Trophoblast cell (in vitro differentiated cells and primary cell): ENCODE measurements around the gene ADARB2.

ENCODE experiments used
- DNase-seq, 2 donors: peaks; one replicate each; pipeline ENCODE4 v3.0.0-alpha.2; 2016
- H2AFZ ChIP-seq: 2 replicates; pipeline ENCODE4 v1.6.1; 2013; ENCODE audit warnings: low read length, moderate library complexity, mild to moderate bottlenecking; ENCODE audit not compliant: insufficient read depth, poor library complexity
- H2AK5ac ChIP-seq: 2 replicates; pipeline ENCODE4 v1.6.1; 2013; ENCODE audit warnings: mild to moderate bottlenecking, low read length
- H2BK120ac ChIP-seq: 2 replicates; pipeline ENCODE4 v1.6.1; 2013; ENCODE audit warnings: low read length, mild to moderate bottlenecking, moderate library complexity; ENCODE audit not compliant: insufficient read depth, poor library complexity
- H2BK12ac ChIP-seq: 2 replicates; pipeline ENCODE4 v1.6.1; 2013; ENCODE audit warnings: mild to moderate bottlenecking, low read length, moderate library complexity
- H2BK5ac ChIP-seq: 2 replicates; pipeline ENCODE4 v1.6.1; 2013; ENCODE audit warnings: low read length, low read depth, moderate library complexity, mild to moderate bottlenecking; ENCODE audit not compliant: poor library complexity
- H3K14ac ChIP-seq: 2 replicates; pipeline ENCODE4 v1.6.1; 2013; ENCODE audit warnings: mild to moderate bottlenecking, low read length
- H3K18ac ChIP-seq: 2 replicates; pipeline ENCODE4 v1.6.1; 2013; ENCODE audit warnings: mild to moderate bottlenecking, low read length
- H3K23ac ChIP-seq: 2 replicates; pipeline ENCODE4 v1.6.1; 2013; ENCODE audit warnings: low read length
- H3K27ac ChIP-seq: 2 replicates; pipeline ENCODE4 v1.5.1; 2013; ENCODE audit warnings: low read depth, mild to moderate bottlenecking, inconsistent platforms, low read length, moderate library complexity
- H3K27me3 ChIP-seq: 2 replicates; pipeline ENCODE4 v1.6.1; 2013; ENCODE audit warnings: inconsistent platforms, mild to moderate bottlenecking, low read length, moderate library complexity; ENCODE audit not compliant: insufficient read depth
- H3K36me3 ChIP-seq, 2 experiments: 1 replicate in 1 of 2; 2 replicates in 1 of 2; pipeline ENCODE4 v1.6.1; 2013; ENCODE audit warnings: low read length in 2 of 2, mild to moderate bottlenecking in 2 of 2, moderate library complexity in 1 of 2; ENCODE audit not compliant: insufficient read depth in 2 of 2, control insufficient read depth in 1 of 2
- H3K4ac ChIP-seq: 2 replicates; pipeline ENCODE4 v1.6.1; 2013; ENCODE audit warnings: low read depth, mild to moderate bottlenecking, low read length, moderate library complexity
- H3K4me1 ChIP-seq, 2 experiments: 1 replicate in 1 of 2; 2 replicates in 1 of 2; pipeline ENCODE4 v1.6.1; 2013; ENCODE audit warnings: low read length in 2 of 2, mild to moderate bottlenecking in 2 of 2, moderate library complexity in 1 of 2; ENCODE audit not compliant: insufficient read depth in 2 of 2, control insufficient read depth in 1 of 2
- H3K4me2 ChIP-seq: 2 replicates; pipeline ENCODE4 v1.6.1; 2013; ENCODE audit warnings: inconsistent platforms, mild to moderate bottlenecking, low read length, moderate library complexity
- H3K4me3 ChIP-seq: 2 replicates; pipeline ENCODE4 v1.5.1; 2013; ENCODE audit warnings: mild to moderate bottlenecking, low read depth, low read length, inconsistent platforms
- H3K79me1 ChIP-seq: one replicate; pipeline ENCODE4 v1.6.1; 2013; ENCODE audit warnings: low read length
- H3K79me2 ChIP-seq: 2 replicates; pipeline ENCODE4 v1.6.1; 2013; ENCODE audit warnings: low read length, mild to moderate bottlenecking; ENCODE audit not compliant: control insufficient read depth, insufficient read depth, poor library complexity
- H3K9ac ChIP-seq: 2 replicates; pipeline ENCODE4 v1.6.1; 2013; ENCODE audit warnings: mild to moderate bottlenecking, low read length
- H3K9me3 ChIP-seq: 2 replicates; pipeline ENCODE4 v1.6.1; 2013; ENCODE audit warnings: low read depth, mild to moderate bottlenecking, control low read depth, inconsistent platforms, low read length; ENCODE audit not compliant: insufficient read depth
- H4K12ac ChIP-seq: 2 replicates; pipeline ENCODE4 v1.6.1; 2013; ENCODE audit warnings: low read depth, mild to moderate bottlenecking, low read length, moderate library complexity
- H4K8ac ChIP-seq: 2 replicates; pipeline ENCODE4 v1.6.1; 2013; ENCODE audit warnings: low read depth, mild to moderate bottlenecking, low read length, moderate library complexity
- H4K91ac ChIP-seq: one replicate; pipeline ENCODE4 v1.6.1; 2013; ENCODE audit warnings: low read depth, mild to moderate bottlenecking, low read length, moderate library complexity
- WGBS: extraction: QIAGEN DNeasy Blood & Tissue Kit; methylation state at CpG from one replicate; pipeline ENCODE4 v1.1.7; 2013; ENCODE audit warnings: missing lambda C conversion rate; ENCODE audit not compliant: insufficient read length, insufficient coverage; ENCODE audit errors: extremely low coverage; 5-methylcytosine and 5-hydroxymethylcytosine counted together

Gene ADARB2

GRCh38 chr10:1362589-1363445 is 374.5 kb downstream of the ADARB2 start:
- H3K4ac ChIP-seq = no peak overlapping the region
- no peak overlapping the region for H2AFZ ChIP-seq
- H2BK120ac ChIP-seq = no peak overlapping the region
- H2BK5ac ChIP-seq = no peak overlapping the region
- H4K91ac ChIP-seq = no peak overlapping the region
- H3K4me2 ChIP-seq = no peak overlapping the region
- H3K9me3 ChIP-seq = peaks cover 4% of the 10 kb centered on the region
- no peak overlapping the region for H2BK12ac ChIP-seq
- no peak for DNase-seq
- no peak overlapping the region for H3K27ac ChIP-seq
- no peak overlapping the region for H3K9ac ChIP-seq
- peaks cover 4% of the 10 kb centered on the region for H3K79me1 ChIP-seq
- H2AK5ac ChIP-seq = no peak overlapping the region
- no peak overlapping the region for H3K4me3 ChIP-seq
- no peaks in the 10 kb centered on the region for H3K79me2 ChIP-seq
- H4K12ac ChIP-seq = no peak overlapping the region
- no peak overlapping the region for H3K14ac ChIP-seq
- H3K4me1 ChIP-seq = peaks cover 9 to 16% of the 10 kb centered on the region in 2 experiments
- no peak overlapping the region for H3K23ac ChIP-seq
- no CpG with 5 or more reads among the region's 101 CpGs for WGBS
- H3K36me3 ChIP-seq = no peaks in the 10 kb centered on the region
- H4K8ac ChIP-seq = no peak overlapping the region
- no peak overlapping the region for H3K18ac ChIP-seq
- H3K27me3 ChIP-seq = no peaks in the 10 kb centered on the region

DNA sequence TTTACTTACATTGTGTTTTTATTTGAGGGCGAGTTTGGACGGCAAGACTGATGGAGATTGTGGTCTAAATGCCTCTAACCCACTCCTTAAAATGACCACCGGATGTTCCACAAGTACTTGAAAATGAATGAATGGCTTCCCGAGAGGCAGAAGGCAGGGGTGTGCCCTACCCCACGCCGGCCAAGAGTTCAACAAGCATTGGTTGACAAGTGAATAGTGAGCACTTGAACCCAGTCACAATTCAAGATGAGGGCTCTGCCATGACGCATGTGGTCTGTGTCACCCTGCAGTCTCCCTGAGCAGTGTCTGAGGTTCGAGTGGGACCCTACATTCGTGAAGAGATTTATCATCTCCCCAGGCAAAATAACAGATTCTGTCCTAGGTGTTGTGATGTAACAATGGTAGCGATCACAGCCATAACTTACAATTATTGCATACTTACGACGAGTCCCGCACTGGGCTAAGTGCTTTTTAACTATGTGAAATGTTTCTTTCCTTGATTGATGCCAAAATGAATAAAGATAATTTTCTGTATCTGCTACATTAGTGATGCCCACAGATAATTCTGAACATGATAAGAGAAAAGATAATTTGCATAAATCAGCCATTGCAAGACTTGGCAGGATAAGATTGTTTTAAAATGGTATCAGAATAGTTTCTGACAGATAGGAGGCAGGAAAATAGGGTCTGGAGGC is 375.8 kb downstream of the ADARB2 start:
- H2AFZ ChIP-seq = no peak overlapping the region
- H3K23ac ChIP-seq = no peak overlapping the region
- no peak overlapping the region for H2BK120ac ChIP-seq
- H2BK5ac ChIP-seq = no peak overlapping the region
- no peak overlapping the region for H3K4me2 ChIP-seq
- H3K18ac ChIP-seq = no peak overlapping the region
- peaks cover 9 to 16% of the 10 kb centered on the region in 2 experiments for H3K4me1 ChIP-seq
- no peaks in the 10 kb centered on the region for H3K27me3 ChIP-seq
- WGBS = no CpG with 5 or more reads among the region's 13 CpGs
- H3K14ac ChIP-seq = no peak overlapping the region
- H3K79me2 ChIP-seq = no peaks in the 10 kb centered on the region
- no peaks in the 10 kb centered on the region for H3K36me3 ChIP-seq
- no peak for DNase-seq
- H2BK12ac ChIP-seq = no peak overlapping the region
- H3K4me3 ChIP-seq = no peak overlapping the region
- peaks cover 4% of the 10 kb centered on the region for H3K79me1 ChIP-seq
- peaks cover 3% of the 10 kb centered on the region for H3K9me3 ChIP-seq
- H2AK5ac ChIP-seq = no peak overlapping the region
- no peak overlapping the region for H3K27ac ChIP-seq
- no peak overlapping the region for H4K8ac ChIP-seq
- no peak overlapping the region for H4K91ac ChIP-seq
- H3K9ac ChIP-seq = no peak overlapping the region
- H3K4ac ChIP-seq = no peak overlapping the region
- H4K12ac ChIP-seq = no peak overlapping the region

DNA sequence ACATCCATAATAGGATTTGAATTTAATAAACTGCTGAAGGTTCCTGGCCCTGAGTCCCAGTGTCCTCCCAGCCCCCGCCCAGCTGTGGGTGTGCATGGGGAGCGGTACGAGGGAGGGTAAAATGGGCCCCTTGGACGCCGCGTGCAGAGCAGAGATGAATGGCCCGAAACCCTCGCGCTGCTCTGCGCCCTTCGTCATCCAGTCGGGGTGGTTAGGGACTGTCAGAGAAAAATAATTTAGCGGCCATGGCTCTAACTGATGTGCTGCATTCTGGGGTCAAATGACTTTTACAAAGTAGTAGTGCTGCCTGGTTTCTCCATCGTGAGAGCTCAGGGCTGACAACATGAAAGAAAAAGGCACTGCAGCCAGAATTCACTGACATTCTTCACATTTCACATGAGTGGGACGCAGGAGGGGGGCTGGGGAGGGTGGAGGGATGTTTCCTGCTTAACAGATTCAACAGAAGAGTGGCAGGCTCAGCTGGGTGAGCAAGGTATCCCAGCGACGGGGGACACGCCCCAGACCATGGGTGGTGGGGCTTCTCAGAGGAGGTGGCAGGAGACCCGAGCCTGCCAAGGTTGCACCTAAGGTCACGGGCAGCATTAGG is 376.7 kb downstream of the ADARB2 start:
- H3K14ac ChIP-seq = no peak overlapping the region
- peaks cover 9 to 16% of the 10 kb centered on the region in 2 experiments for H3K4me1 ChIP-seq
- no peak for DNase-seq
- no peak overlapping the region for H2AK5ac ChIP-seq
- H3K9me3 ChIP-seq = peaks cover 2% of the 10 kb centered on the region
- H3K23ac ChIP-seq = no peak overlapping the region
- H2AFZ ChIP-seq = no peak overlapping the region
- WGBS = no CpG with 5 or more reads among the region's 20 CpGs
- peak overlapping the region; percentile 27 for H4K91ac ChIP-seq
- no peak overlapping the region for H2BK12ac ChIP-seq
- H3K79me1 ChIP-seq = peaks cover 4% of the 10 kb centered on the region
- H2BK5ac ChIP-seq = no peak overlapping the region
- no peaks in the 10 kb centered on the region for H3K27me3 ChIP-seq
- H4K8ac ChIP-seq = peak overlapping the region; percentile 39
- H3K79me2 ChIP-seq = no peaks in the 10 kb centered on the region
- H3K18ac ChIP-seq = no peak overlapping the region
- H3K4me2 ChIP-seq = peak overlapping the region; percentile 19
- H3K4me3 ChIP-seq = no peak overlapping the region
- H3K36me3 ChIP-seq = no peaks in the 10 kb centered on the region
- H3K4ac ChIP-seq = no peak overlapping the region
- H4K12ac ChIP-seq = no peak overlapping the region
- no peak overlapping the region for H2BK120ac ChIP-seq
- peak overlapping the region; percentile 36 for H3K27ac ChIP-seq
- H3K9ac ChIP-seq = no peak overlapping the region

DNA sequence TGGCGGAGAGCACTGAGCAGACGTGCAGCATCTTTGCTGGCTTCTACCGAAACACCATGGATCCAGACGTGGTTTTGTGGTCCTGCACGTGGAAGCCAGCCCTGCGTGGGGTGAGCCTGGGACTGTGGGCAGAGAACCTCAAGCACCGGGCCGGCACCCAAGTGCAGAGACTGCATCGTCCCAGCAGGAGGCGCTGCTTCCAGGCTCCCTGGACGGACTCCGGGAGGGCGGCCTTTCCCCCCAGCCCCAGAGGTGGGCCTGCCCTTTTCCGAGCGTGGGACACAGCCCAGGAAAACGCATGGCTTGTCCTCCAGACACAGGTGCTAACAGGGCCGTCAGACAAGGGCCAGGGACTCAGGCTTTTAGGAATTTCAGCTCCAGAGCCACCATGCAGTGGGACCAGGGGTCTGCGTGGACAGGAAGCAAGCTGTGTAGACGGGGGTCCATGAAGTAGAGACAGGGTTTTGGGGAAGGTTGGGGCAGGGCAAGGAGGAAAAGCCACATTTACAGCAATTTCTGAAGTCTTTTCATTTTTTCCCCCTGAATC is 377.2 kb downstream of the ADARB2 start:
- H3K4me3 ChIP-seq = no peak overlapping the region

More for the DNA sequence above, 377.2 kb downstream of the ADARB2 start:
- no peaks in the 10 kb centered on the region for H3K79me2 ChIP-seq
- peak overlapping the region; percentile 36 for H3K27ac ChIP-seq
- H3K23ac ChIP-seq = no peak overlapping the region
- H2BK120ac ChIP-seq = peak overlapping the region; percentile 20
- no CpG with 5 or more reads among the region's 19 CpGs for WGBS
- DNase-seq = no peak
- peak overlapping the region; percentile 38 for H3K14ac ChIP-seq
- H3K4me2 ChIP-seq = no peak overlapping the region
- H3K9ac ChIP-seq = no peak overlapping the region
- H3K4ac ChIP-seq = no peak overlapping the region
- H3K9me3 ChIP-seq = peaks cover 2% of the 10 kb centered on the region
- peaks cover 9 to 16% of the 10 kb centered on the region in 2 experiments for H3K4me1 ChIP-seq
- H4K12ac ChIP-seq = no peak overlapping the region
- H3K36me3 ChIP-seq = no peaks in the 10 kb centered on the region
- H2AK5ac ChIP-seq = peak overlapping the region; percentile 42
- no peak overlapping the region for H2BK5ac ChIP-seq
- H4K91ac ChIP-seq = no peak overlapping the region
- no peaks in the 10 kb centered on the region for H3K27me3 ChIP-seq
- H3K18ac ChIP-seq = peak overlapping the region; percentile 2
- no peak overlapping the region for H2AFZ ChIP-seq
- H4K8ac ChIP-seq = peak overlapping the region; percentile 34
- no peak overlapping the region for H2BK12ac ChIP-seq
- peaks cover 4% of the 10 kb centered on the region for H3K79me1 ChIP-seq
